Activated T-cell treated with anti-CD3 and anti-CD28 coated beads for 1 hour (primary cell): ENCODE data around the gene UGT1A7.

Source experiments
- DNase-seq: peaks from one replicate; pipeline ENCODE4 v3.0.0-alpha.2; 2020; ENCODE audit warnings: low read depth

UGT1A7 gene

GRCh38 chr2:233818639-233819621 is 137.2 kb downstream of the UGT1A7 start:
- no peak for DNase-seq

- no peak for DNase-seq
These were observed 138.4 kb downstream of the UGT1A7 start for GRCh38 chr2:233819884-233820773.

GRCh38 chr2:233820774-233821105 is 139.0 kb downstream of the UGT1A7 start:
- DNase-seq, result no peak

GRCh38 chr2:233821196-233821595 is 139.5 kb downstream of the UGT1A7 start:
- no peak for DNase-seq

GRCh38 chr2:233821709-233822100 is 140.0 kb downstream of the UGT1A7 start:
- DNase-seq, result no peak

GRCh38 chr2:233822101-233822771 is 140.5 kb downstream of the UGT1A7 start:
- DNase-seq, result no peak
